ENCODE measurements around the gene CHCHD1. TPM values are rescaled to one million over a fixed set of nuclear protein-coding genes. Genes with fewer than 3 reads are reported as not detected.
A peak's percentile ranks its signal among the peaks of the same experiment; 100 is the strongest.

CHCHD1 gene
- total RNA-seq, 5 donors from 2014 or later (not counting 1 experiment from before 2014, with no cell fraction given), result 6.3 to 17.5 (median 14.2) TPM

GRCh38 chr10:73772281-73773151 lies 9.3 kb upstream of the CHCHD1 start:
- under 1% methylated on average over 100 of the region's 101 CpGs for WGBS (ENCODE audit: insufficient coverage)
- Histone ChIP-seq H3K4me3 (ENCODE audit: control insufficient read depth in 1 of 2, extremely low read depth in 1 of 2, low read length in 1 of 2) (peak overlapping the region; percentile 74 to 92), H3K9me3 (no peaks in the 10 kb centered on the region), H3K27me3 (replicated peaks in 1 of 2; ENCODE audit: control insufficient read depth in 2 of 2, extremely low read depth in 1 of 2, insufficient read depth in 2 of 2, low read length in 1 of 2) (no peaks in the 10 kb centered on the region), H3K4me1 (ENCODE audit: control insufficient read depth in 1 of 2, extremely low read depth in 1 of 2, insufficient read depth in 2 of 2, low read length in 2 of 2) (peaks cover 25 to 56% of the 10 kb centered on the region in 2 experiments), H3K36me3 (ENCODE audit: control insufficient read depth in 2 of 2, extremely low read depth in 1 of 2, insufficient read depth in 1 of 2, low read length in 1 of 2) (peaks cover 6 to 60% of the 10 kb centered on the region in 2 donors), H3K27ac (ENCODE audit: low read length) (peak overlapping the region; percentile 84)
- peaks cover 36% of the 10 kb centered on the region for H3K36me3 Mint-ChIP-seq
- ChIA-PET CTCF (interaction anchor here in 1 of 2 donors (0.6 to 4.1 kb wide), 5 partner anchors 10 to 107 kb away, joined by 4 to 35 read pairs (median 6); partner anchors contain the start of gene CHCHD1), POLR2A (interaction anchor here (0.7 to 3.4 kb wide), 5 partner anchors 10 to 29 kb away, joined by 3 to 15 read pairs (median 3); partner anchors contain the start of genes CHCHD1 (in 1 of the 2), SEC24C (in 1 of the 2) and ZSWIM8 (in 1 of the 2))
- H3K9me3 Mint-ChIP-seq, result no peaks in the 10 kb centered on the region
- ATAC-seq (replicated peaks in 1 of 4) (peak; percentile 72 to 75 (median 74)), DNase-seq (peak; percentile 64 to 92 (median 74))
- no peaks in the 10 kb centered on the region for H3K27me3 Mint-ChIP-seq
- peaks cover 57 to 67% (median 65%) of the 10 kb centered on the region in 3 donors for H3K4me1 Mint-ChIP-seq
- H3K4me3 Mint-ChIP-seq, result peak overlapping the region; percentile 93 to 97 (median 94)
- peak overlapping the region; percentile 94 to 95 for H3K27ac Mint-ChIP-seq

- WGBS (ENCODE audit: insufficient coverage), result 10% methylated on average over 19 of the region's 29 CpGs
- ATAC-seq (replicated peaks in 1 of 4) (peak in 3 of 4 experiments; percentile 4 to 6 (median 5)), DNase-seq (peak in 4 of 35 experiments; percentile 16 to 39 (median 23))
- Histone ChIP-seq H3K27ac (ENCODE audit: low read length) (peak overlapping the region; percentile 84), H3K27me3 (replicated peaks in 1 of 2; ENCODE audit: control insufficient read depth in 2 of 2, extremely low read depth in 1 of 2, insufficient read depth in 2 of 2, low read length in 1 of 2) (no peaks in the 10 kb centered on the region), H3K36me3 (ENCODE audit: control insufficient read depth in 2 of 2, extremely low read depth in 1 of 2, insufficient read depth in 1 of 2, low read length in 1 of 2) (peaks cover 6 to 56% of the 10 kb centered on the region in 2 donors), H3K4me1 (ENCODE audit: control insufficient read depth in 1 of 2, extremely low read depth in 1 of 2, insufficient read depth in 2 of 2, low read length in 2 of 2) (peaks cover 25 to 61% of the 10 kb centered on the region in 2 experiments), H3K4me3 (ENCODE audit: control insufficient read depth in 1 of 2, extremely low read depth in 1 of 2, low read length in 1 of 2) (peak overlapping the region; percentile 74 to 92), H3K9me3 (no peaks in the 10 kb centered on the region)
- H3K4me3 Mint-ChIP-seq, result peak overlapping the region; percentile 93 to 97 (median 94)
- H3K27me3 Mint-ChIP-seq, result no peaks in the 10 kb centered on the region
- peaks cover 57 to 66% (median 65%) of the 10 kb centered on the region in 3 donors for H3K4me1 Mint-ChIP-seq
- peak overlapping the region; percentile 94 to 95 for H3K27ac Mint-ChIP-seq
- CTCF ChIA-PET, result interaction anchor here in 1 of 2 donors (0.9 to 4.1 kb wide), 7 partner anchors 9 to 167 kb away, joined by 3 to 35 read pairs (median 5); partner anchors contain the start of gene CHCHD1
- peaks cover 33% of the 10 kb centered on the region for H3K36me3 Mint-ChIP-seq
- POLR2A ChIA-PET, result interaction anchor here (0.7 to 3.4 kb wide), 4 partner anchors 9 to 30 kb away, joined by 3 to 15 read pairs (median 8); partner anchors contain the start of genes CHCHD1 (in 1 of the 2) and SEC24C (in 1 of the 2)
- H3K9me3 Mint-ChIP-seq, result no peaks in the 10 kb centered on the region
Measured at GRCh38 chr10:73773152-73773879, 8.5 kb upstream of the CHCHD1 start.

- H3K27me3 Mint-ChIP-seq, result no peaks in the 10 kb centered on the region
- H3K36me3 Mint-ChIP-seq, result peaks cover 25% of the 10 kb centered on the region
- Histone ChIP-seq H3K27me3 (replicated peaks in 1 of 2; ENCODE audit: control insufficient read depth in 2 of 2, extremely low read depth in 1 of 2, insufficient read depth in 2 of 2, low read length in 1 of 2) (no peaks in the 10 kb centered on the region), H3K36me3 (ENCODE audit: control insufficient read depth in 2 of 2, extremely low read depth in 1 of 2, insufficient read depth in 1 of 2, low read length in 1 of 2) (peaks cover 6 to 52% of the 10 kb centered on the region in 2 donors), H3K9me3 (no peaks in the 10 kb centered on the region), H3K27ac (ENCODE audit: low read length) (no peak overlapping the region), H3K4me3 (ENCODE audit: control insufficient read depth in 1 of 2, extremely low read depth in 1 of 2, low read length in 1 of 2) (peak overlapping the region in 1 of 2 donors; percentile 74), H3K4me1 (ENCODE audit: control insufficient read depth in 1 of 2, extremely low read depth in 1 of 2, insufficient read depth in 2 of 2, low read length in 2 of 2) (peaks cover 18 to 50% of the 10 kb centered on the region in 2 experiments)
- ATAC-seq (replicated peaks in 1 of 4), result no peak
- peaks cover 46 to 55% (median 52%) of the 10 kb centered on the region in 3 donors for H3K4me1 Mint-ChIP-seq
- ChIA-PET CTCF (interaction anchor here (0.5 to 1.6 kb wide), 3 partner anchors 12 to 105 kb away, joined by 3 to 9 read pairs (median 4); no protein-coding TSS in a partner anchor), POLR2A (no interaction called here)
- H3K27ac Mint-ChIP-seq, result peak overlapping the region; percentile 4 to 33
- peak overlapping the region; percentile 93 to 97 (median 94) for H3K4me3 Mint-ChIP-seq
- 17% methylated on average over 1 of the region's 5 CpGs for WGBS (ENCODE audit: insufficient coverage)
- DNase-seq, result peak in 14 of 35 experiments; percentile 18 to 64 (median 31)
- H3K9me3 Mint-ChIP-seq, result no peaks in the 10 kb centered on the region
Measured at GRCh38 chr10:73774637-73775036, 7.2 kb upstream of the CHCHD1 start.

- Histone ChIP-seq H3K27ac (ENCODE audit: low read length) (no peak overlapping the region), H3K4me1 (ENCODE audit: control insufficient read depth in 1 of 2, extremely low read depth in 1 of 2, insufficient read depth in 2 of 2, low read length in 2 of 2) (peaks cover 33 to 60% of the 10 kb centered on the region in 2 experiments), H3K27me3 (replicated peaks in 1 of 2; ENCODE audit: control insufficient read depth in 2 of 2, extremely low read depth in 1 of 2, insufficient read depth in 2 of 2, low read length in 1 of 2) (no peaks in the 10 kb centered on the region), H3K9me3 (no peaks in the 10 kb centered on the region), H3K4me3 (ENCODE audit: control insufficient read depth in 1 of 2, extremely low read depth in 1 of 2, low read length in 1 of 2) (no peak overlapping the region), H3K36me3 (ENCODE audit: control insufficient read depth in 2 of 2, extremely low read depth in 1 of 2, insufficient read depth in 1 of 2, low read length in 1 of 2) (peaks cover 0 to 39% of the 10 kb centered on the region in 2 donors)
- WGBS (ENCODE audit: insufficient coverage), result 100% methylated on average over 1 of the region's 5 CpGs
- ATAC-seq (replicated peaks in 1 of 4) (no peak), DNase-seq (no peak)
- Mint-ChIP-seq H3K4me3 (no peak overlapping the region), H3K27ac (no peak overlapping the region), H3K4me1 (peaks cover 50 to 64% (median 62%) of the 10 kb centered on the region in 3 donors), H3K36me3 (peaks cover 16% of the 10 kb centered on the region), H3K27me3 (no peaks in the 10 kb centered on the region), H3K9me3 (no peaks in the 10 kb centered on the region)
- ChIA-PET CTCF (interaction anchor here (0.7 kb wide), 2 partner anchors 10 to 307 kb away, joined by 6 to 7 read pairs; no protein-coding TSS in a partner anchor), POLR2A (interaction anchor here (0.5 to 0.7 kb wide), 4 partner anchors 22 to 377 kb away, joined by 3 to 4 read pairs (median 4); no protein-coding TSS in a partner anchor)
Measured at GRCh38 chr10:73779018-73779417, 2.8 kb upstream of the CHCHD1 start.

GRCh38 chr10:73779539-73780197 lies 2.2 kb upstream of the CHCHD1 start:
- DNase-seq, result no peak
- H3K9me3 Mint-ChIP-seq, result no peaks in the 10 kb centered on the region
- POLR2A ChIA-PET, result interaction anchor here in 1 of 2 donors (0.6 kb wide), 1 partner anchor 20 kb away, joined by 3 read pairs; no protein-coding TSS in a partner anchor
- Histone ChIP-seq H3K4me1 (ENCODE audit: control insufficient read depth in 1 of 2, extremely low read depth in 1 of 2, insufficient read depth in 2 of 2, low read length in 2 of 2) (peaks cover 28 to 53% of the 10 kb centered on the region in 2 experiments), H3K9me3 (no peaks in the 10 kb centered on the region), H3K36me3 (ENCODE audit: control insufficient read depth in 2 of 2, extremely low read depth in 1 of 2, insufficient read depth in 1 of 2, low read length in 1 of 2) (peaks cover 0 to 38% of the 10 kb centered on the region in 2 donors), H3K4me3 (ENCODE audit: control insufficient read depth in 1 of 2, extremely low read depth in 1 of 2, low read length in 1 of 2) (no peak overlapping the region), H3K27ac (ENCODE audit: low read length) (no peak overlapping the region), H3K27me3 (replicated peaks in 1 of 2; ENCODE audit: control insufficient read depth in 2 of 2, extremely low read depth in 1 of 2, insufficient read depth in 2 of 2, low read length in 1 of 2) (no peaks in the 10 kb centered on the region)
- ATAC-seq (replicated peaks in 1 of 4), result no peak
- 63% methylated on average over 1 of the region's 3 CpGs for WGBS (ENCODE audit: insufficient coverage)
- peak overlapping the region; percentile 34 to 69 for H3K27ac Mint-ChIP-seq
- no peaks in the 10 kb centered on the region for H3K27me3 Mint-ChIP-seq
- peaks cover 43 to 61% (median 56%) of the 10 kb centered on the region in 3 donors for H3K4me1 Mint-ChIP-seq
- peaks cover 13% of the 10 kb centered on the region for H3K36me3 Mint-ChIP-seq
- CTCF ChIA-PET, result interaction anchor here (0.7 to 1.0 kb wide), 5 partner anchors 10 to 387 kb away, joined by 3 to 7 read pairs (median 4); no protein-coding TSS in a partner anchor
- peak overlapping the region; percentile 32 to 96 (median 43) for H3K4me3 Mint-ChIP-seq
